Stimulated activated CD4-positive, alpha-beta T cell treated with anti-CD3 and anti-CD28 coated beads, TNF-alpha, amount 100 ng/mL, for 24 hours (primary cell): ENCODE results near the gene ABLIM2.
A peak's percentile ranks its signal among the peaks of the same experiment; 100 is the strongest.

ENCODE experiments used
- DNase-seq, 3 experiments: peaks; one replicate each; pipeline ENCODE4 v3.0.0-alpha.2; 2020; ENCODE audit warnings: low read depth in 3 of 3

ABLIM2 gene

DNA sequence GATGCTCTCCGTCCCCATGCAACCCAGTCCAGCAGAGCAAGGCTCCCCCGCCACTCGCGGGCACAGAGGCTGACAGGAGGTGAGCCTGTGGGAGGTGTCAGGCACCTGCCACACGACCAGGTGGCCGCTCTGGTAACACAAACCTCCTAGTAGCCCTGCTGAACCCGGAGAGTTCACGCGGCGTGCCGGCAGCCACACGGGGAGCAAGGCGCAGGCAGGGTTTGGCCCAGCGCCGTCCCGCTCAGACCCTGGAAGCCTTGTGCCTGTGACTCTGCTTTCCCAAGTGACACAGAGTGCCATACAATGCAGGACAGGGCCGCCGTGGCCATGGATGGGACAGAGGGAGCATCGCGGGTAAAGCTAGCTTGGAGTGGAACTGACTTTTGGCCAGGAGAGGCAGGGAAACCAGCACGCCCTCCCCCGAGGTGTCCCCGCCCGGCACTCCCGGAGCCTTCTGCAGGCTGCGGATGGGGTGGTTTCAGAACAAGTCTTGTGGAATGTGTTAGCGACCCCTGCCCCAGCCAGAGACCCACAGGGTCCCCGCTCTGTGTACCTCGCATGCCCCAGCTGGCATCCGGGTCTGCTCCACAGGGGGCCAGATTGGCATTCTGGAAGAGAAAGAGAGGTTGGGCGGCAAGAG, 174.2 kb downstream of the ABLIM2 start:
- no peak for DNase-seq

GRCh38 chr4:7983296-7983695, 175.3 kb downstream of the ABLIM2 start:
- no peak for DNase-seq

DNA sequence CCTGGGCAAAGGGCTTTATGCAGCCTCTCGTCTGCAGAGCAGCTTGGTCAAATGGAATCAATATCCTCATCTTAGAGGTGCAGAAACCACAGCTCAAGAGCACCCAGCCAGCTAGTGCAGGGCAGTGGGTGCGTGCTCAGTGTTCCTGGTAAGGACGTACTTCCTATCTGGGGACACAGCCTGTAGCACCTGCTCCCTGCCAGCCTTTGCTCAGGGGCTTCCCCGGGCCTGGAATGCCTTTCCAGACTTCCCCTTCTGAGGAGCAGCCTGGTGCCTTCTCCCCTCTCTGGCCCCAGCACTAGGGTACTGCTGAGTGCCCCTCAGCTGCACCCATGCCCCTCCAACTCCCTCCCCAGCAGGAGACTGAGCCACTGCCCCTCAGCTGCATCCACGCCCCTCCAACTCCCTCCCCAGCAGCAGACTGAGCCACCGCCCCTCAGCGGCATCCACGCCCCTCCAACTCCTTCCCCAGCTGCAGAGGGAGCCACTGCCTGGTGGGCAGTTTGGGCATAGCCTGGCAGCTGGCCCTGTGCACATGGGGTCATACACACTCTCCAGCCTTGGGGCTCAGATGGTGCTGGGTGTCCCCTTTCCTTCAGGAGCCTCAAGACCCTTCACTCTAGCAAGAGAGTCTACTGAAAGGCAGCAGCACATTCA, 176.7 kb downstream of the ABLIM2 start:
- no peak for DNase-seq

DNA sequence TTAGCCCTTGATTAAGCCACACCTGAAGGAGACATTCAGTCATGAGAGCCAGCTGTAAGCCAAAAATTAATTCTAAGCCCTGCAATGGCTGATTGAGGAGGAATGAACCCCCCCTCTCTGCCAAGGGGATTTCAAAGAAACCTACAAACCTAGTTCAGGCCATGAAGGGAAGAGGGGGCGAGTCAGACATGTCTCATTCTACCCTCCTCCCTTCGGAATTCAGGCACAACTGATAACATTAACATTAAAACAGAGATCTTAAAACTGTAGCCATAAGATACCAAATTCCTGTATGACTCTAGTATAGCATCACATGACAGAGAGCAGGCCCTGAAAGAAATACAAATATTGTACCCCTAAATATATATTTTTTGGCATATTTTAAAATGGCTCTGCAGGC, 178.6 kb downstream of the ABLIM2 start:
- no peak for DNase-seq

- no peak for DNase-seq
Observed at GRCh38 chr4:7979652-7979968, 179.0 kb downstream of the ABLIM2 start.

GRCh38 chr4:7978907-7979651, 179.5 kb downstream of the ABLIM2 start:
- DNase-seq = no peak

- no peak for DNase-seq
Observed at GRCh38 chr4:7978489-7978888, 180.1 kb downstream of the ABLIM2 start.

DNA sequence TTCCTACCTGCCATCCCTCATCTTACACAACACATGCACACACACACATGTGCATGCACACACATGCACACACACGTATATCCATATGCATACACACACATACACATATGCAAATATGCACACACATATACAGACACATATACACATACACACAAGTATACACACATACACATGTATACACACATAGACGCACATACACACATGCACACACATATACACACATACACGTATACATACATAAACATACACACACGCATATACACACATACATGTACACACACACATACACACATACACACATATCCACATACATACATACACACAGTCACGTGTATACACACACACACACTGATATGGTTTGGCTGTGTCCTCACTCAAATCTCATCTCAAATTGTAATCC, 182.0 kb downstream of the ABLIM2 start:
- no peak for DNase-seq

- DNase-seq = no peak
Observed at GRCh38 chr4:7976025-7976424, 182.6 kb downstream of the ABLIM2 start.

- no peak for DNase-seq
Observed at GRCh38 chr4:7974425-7974824, 184.2 kb downstream of the ABLIM2 start.

- no peak for DNase-seq
Observed at GRCh38 chr4:7973545-7973981, 185.1 kb downstream of the ABLIM2 start.

GRCh38 chr4:7971881-7972500, 186.6 kb downstream of the ABLIM2 start:
- no peak for DNase-seq

DNA sequence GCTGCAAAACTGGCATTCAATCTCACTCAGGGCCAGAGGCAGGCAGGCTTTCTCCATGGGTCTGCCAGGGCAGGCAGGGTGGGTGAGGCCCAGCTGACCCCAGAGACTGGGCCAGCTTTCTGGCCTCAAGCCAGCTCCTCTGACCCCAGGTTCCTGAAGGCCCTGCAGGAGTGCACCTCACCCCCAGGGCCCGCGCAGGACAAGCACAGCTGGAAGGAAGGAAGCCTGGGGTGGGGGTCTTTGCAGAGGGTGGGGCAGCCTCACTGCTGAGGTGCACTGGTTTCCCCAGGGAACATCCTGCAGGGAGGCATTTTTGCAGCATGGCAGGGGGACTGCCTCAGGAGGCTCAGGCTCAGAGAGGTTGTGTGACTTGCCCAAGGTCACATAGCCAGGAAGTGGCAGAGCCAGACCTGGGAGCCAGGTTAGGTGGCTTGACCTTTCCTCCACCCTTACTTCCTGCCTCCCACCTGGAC, 187.4 kb downstream of the ABLIM2 start:
- no peak for DNase-seq

DNA sequence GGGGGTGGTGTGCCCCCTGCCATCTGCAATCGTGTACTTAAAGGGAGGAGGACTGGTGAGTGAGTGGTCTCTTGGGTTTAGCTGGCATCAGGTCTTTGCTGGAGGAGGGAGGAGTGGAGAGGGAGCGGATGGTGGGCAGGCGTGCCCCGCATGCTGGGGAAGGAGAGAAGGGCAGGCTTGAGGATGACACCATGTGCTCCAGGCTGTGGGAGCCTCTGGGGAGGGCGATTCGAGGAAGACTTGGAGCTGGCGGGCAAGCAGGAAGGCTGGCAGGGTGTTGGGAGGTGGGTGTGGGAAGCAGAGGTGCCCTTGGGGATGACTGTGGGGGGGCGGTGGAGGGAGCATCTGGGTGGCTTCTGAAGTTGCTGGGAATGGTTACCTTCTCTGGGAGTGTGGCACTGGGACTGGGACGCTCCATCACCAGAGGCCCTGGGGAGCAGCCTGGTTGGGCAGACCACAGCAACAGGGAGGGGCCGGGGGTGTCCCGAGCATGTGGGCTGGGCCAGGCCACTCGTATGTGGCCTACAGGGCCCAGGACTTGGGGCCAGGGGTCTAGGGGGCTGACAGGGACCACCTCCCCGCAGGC, 188.2 kb downstream of the ABLIM2 start:
- DNase-seq = no peak

GRCh38 chr4:7968262-7968896, 190.2 kb downstream of the ABLIM2 start:
- DNase-seq = no peak

GRCh38 chr4:7967501-7968261, 190.9 kb downstream of the ABLIM2 start:
- no peak for DNase-seq

DNA sequence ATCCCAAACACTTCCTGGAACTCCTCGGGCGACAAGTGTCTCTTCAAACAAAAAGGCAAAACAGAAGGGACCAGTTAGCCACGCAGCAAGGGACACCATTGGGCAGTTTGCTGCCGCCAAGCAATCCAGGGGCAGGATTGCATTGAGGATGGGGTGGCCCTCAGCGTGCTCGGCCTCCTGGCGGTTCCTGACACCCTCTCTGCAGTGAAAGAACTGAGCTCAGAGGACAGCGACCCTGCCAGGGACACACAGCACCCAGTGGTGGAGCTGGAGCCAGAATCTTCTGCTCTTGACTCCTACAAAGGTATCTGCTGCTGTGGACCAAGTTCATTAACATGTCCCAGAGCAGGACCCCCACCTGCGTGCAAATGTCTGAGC, 191.6 kb downstream of the ABLIM2 start:
- DNase-seq = no peak

DNA sequence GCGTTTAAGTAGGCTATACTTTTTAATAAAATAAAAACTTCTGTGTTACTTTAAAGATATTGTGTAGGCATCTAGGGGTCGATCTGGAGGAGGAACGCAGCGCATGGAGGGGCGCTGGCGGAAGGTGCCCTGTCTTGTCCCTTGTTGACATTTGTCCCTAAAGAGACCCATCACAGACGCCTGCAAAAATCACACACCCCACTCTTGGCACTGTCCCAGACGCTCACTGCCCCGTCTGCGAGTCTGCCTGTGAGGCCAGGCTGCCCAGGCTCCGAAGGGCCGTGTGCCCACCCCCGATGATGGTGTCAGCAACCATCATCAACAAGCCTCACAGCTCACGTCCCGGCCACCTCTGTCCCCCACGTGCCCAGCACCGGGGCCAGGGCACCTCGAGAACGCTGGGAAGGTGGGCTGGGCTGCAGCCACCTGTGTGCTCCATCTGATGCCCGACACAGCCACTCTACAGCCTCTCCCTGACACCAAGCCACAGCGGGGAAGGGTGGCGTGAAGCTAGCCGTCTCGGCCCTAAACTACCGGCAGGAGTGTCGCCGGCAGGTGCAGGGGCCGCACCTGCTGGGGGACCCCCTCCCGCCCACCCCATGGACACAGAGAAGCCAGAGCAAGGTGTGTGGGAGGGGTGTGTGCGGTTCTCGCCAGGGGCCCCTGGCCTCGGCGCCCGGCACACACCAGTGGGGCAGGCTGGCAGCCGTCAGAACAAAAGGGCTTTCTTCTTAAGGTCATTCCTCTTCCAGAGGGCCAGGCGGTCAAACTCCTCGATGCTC, 192.1 kb downstream of the ABLIM2 start:
- DNase-seq = no peak

GRCh38 chr4:7964890-7965662, 193.5 kb downstream of the ABLIM2 start:
- peak in 1 of 3 experiments; percentile 39 for DNase-seq
